MG63 (cell line): ENCODE results near the gene USP17L24. TPM values are rescaled to one million over a fixed set of nuclear protein-coding genes. Genes with fewer than 3 reads are reported as not detected.
"Not testable (repeated sequence)": the region's sequence is repeated elsewhere in the genome, so short reads cannot be mapped to it uniquely, and the experiment has no call there.

Experiments
- DNase-seq: peaks from one replicate; pipeline ENCODE4 v3.0.0-alpha.2; 2020
- H3K27me3 ChIP-seq: fragments of 250-450 bp; sonication (Bioruptor Pico); 2 replicates; pipeline ENCODE4 v1.5.1; 2020; ENCODE audit warnings: mild to moderate bottlenecking, moderate library complexity
- H3K36me3 ChIP-seq: fragments of 250-450 bp; sonication (Bioruptor Pico); 2 replicates; pipeline ENCODE4 v1.5.1; 2020; ENCODE audit warnings: mild to moderate bottlenecking, moderate library complexity
- H3K4me3 ChIP-seq: fragments of 250-450 bp; sonication (Bioruptor Pico); 2 replicates; pipeline ENCODE4 v1.5.1; 2020; ENCODE audit warnings: mild to moderate bottlenecking, moderate library complexity
- H3K9me3 ChIP-seq: fragments of 250-450 bp; sonication (Bioruptor Pico); 2 replicates; pipeline ENCODE4 v1.5.1; 2020; ENCODE audit warnings: mild to moderate bottlenecking, moderate library complexity
- total RNA-seq: library from RNA; depleted of rRNA; stranded (reverse); fragments of >200 nt; shearing (Covaris generic); gene quantifications from 2 replicates; pipeline ENCODE4 v1.2.3, GENCODE V29; 2014; ENCODE audit warnings: low replicate concordance; rRNA removed

The USP17L24 gene, protein sequence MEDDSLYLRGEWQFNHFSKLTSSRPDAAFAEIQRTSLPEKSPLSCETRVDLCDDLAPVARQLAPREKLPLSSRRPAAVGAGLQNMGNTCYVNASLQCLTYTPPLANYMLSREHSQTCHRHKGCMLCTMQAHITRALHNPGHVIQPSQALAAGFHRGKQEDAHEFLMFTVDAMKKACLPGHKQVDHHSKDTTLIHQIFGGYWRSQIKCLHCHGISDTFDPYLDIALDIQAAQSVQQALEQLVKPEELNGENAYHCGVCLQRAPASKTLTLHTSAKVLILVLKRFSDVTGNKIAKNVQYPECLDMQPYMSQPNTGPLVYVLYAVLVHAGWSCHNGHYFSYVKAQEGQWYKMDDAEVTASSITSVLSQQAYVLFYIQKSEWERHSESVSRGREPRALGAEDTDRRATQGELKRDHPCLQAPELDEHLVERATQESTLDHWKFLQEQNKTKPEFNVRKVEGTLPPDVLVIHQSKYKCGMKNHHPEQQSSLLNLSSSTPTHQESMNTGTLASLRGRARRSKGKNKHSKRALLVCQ
- not detected in 2 replicates for total RNA-seq

DNA sequence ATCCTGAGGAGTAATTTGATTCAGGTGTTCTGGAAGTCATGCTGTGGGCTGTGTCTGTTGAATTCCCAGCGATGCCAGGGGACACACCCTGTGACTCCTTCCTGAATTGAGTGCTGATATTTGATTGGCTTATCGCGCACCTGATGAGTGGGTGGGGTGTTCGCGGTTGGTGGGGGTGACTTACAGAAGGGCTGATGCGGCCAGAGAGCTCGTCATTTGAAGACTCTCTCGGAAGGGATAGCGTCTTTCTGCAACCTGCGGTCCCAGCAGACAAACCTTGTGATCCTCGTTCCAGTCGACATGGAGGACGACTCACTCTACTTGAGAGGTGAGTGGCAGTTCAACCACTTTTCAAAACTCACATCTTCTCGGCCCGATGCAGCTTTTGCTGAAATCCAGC lies at the start of gene USP17L24:
Gene USP17L24, plus strand, starts transcription at position 301 of the 400 bp plus-strand sequence. Its CDS starts 0 bp downstream, at position 301.
- not testable (repeated sequence) for H3K4me3 ChIP-seq, DNase-seq, H3K9me3 ChIP-seq, H3K27me3 ChIP-seq, H3K36me3 ChIP-seq

DNA sequence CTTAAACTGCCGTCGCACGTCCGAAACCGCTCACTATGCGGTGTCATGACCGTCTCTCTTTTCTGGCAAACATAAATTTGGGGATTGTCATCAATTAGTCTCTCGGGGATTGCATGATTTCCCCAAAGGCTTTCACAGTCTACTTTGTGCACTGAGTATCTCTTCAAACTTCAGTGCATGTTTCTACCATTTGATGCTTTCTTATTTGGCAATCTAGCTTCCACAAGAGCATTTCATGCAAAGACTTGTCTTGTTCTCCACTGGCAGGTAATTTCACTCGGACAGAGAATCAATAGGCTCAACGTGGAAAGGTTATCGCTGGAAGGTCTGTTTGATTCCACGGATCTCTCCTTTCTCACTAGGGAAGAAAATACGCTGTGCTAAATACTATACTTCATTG lies 774 bp upstream of the USP17L24 start:
- H3K4me3 ChIP-seq, H3K27me3 ChIP-seq, H3K36me3 ChIP-seq, H3K9me3 ChIP-seq, DNase-seq: not testable (repeated sequence)

DNA sequence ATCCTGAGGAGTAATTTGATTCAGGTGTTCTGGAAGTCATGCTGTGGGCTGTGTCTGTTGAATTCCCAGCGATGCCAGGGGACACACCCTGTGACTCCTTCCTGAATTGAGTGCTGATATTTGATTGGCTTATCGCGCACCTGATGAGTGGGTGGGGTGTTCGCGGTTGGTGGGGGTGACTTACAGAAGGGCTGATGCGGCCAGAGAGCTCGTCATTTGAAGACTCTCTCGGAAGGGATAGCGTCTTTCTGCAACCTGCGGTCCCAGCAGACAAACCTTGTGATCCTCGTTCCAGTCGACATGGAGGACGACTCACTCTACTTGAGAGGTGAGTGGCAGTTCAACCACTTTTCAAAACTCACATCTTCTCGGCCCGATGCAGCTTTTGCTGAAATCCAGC lies 4.6 kb downstream of the USP17L24 start, which contains the start of gene USP17L25:
Gene USP17L25, plus strand, starts transcription at position 301 of the 400 bp plus-strand sequence. Its CDS starts 0 bp downstream, at position 301.
- H3K9me3 ChIP-seq, H3K27me3 ChIP-seq, H3K36me3 ChIP-seq, DNase-seq, H3K4me3 ChIP-seq: not testable (repeated sequence)

- H3K4me3 ChIP-seq, H3K27me3 ChIP-seq, H3K36me3 ChIP-seq, H3K9me3 ChIP-seq, DNase-seq: not testable (repeated sequence)
Measured at GRCh38 chr4:9334358-9334757, 9.4 kb downstream of the USP17L24 start, which contains the start of gene USP17L26. TSS of gene USP17L26 (plus strand) at chr4:9334658. CDS start at chr4:9334658, 0 bp downstream.

DNA sequence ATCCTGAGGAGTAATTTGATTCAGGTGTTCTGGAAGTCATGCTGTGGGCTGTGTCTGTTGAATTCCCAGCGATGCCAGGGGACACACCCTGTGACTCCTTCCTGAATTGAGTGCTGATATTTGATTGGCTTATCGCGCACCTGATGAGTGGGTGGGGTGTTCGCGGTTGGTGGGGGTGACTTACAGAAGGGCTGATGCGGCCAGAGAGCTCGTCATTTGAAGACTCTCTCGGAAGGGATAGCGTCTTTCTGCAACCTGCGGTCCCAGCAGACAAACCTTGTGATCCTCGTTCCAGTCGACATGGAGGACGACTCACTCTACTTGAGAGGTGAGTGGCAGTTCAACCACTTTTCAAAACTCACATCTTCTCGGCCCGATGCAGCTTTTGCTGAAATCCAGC lies 14.1 kb downstream of the USP17L24 start, which contains the start of gene USP17L5:
Gene USP17L5, plus strand, starts transcription at position 301 of the 400 bp plus-strand sequence. Its CDS starts 0 bp downstream, at position 301.
- not testable (repeated sequence) for H3K36me3 ChIP-seq, H3K9me3 ChIP-seq, H3K4me3 ChIP-seq, DNase-seq, H3K27me3 ChIP-seq

DNA sequence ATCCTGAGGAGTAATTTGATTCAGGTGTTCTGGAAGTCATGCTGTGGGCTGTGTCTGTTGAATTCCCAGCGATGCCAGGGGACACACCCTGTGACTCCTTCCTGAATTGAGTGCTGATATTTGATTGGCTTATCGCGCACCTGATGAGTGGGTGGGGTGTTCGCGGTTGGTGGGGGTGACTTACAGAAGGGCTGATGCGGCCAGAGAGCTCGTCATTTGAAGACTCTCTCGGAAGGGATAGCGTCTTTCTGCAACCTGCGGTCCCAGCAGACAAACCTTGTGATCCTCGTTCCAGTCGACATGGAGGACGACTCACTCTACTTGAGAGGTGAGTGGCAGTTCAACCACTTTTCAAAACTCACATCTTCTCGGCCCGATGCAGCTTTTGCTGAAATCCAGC lies 18.9 kb downstream of the USP17L24 start, which contains the start of gene USP17L27:
Gene USP17L27, plus strand, starts transcription at position 301 of the 400 bp plus-strand sequence. Its CDS starts 0 bp downstream, at position 301.
- not testable (repeated sequence) for H3K27me3 ChIP-seq, H3K9me3 ChIP-seq, H3K36me3 ChIP-seq, H3K4me3 ChIP-seq, DNase-seq

DNA sequence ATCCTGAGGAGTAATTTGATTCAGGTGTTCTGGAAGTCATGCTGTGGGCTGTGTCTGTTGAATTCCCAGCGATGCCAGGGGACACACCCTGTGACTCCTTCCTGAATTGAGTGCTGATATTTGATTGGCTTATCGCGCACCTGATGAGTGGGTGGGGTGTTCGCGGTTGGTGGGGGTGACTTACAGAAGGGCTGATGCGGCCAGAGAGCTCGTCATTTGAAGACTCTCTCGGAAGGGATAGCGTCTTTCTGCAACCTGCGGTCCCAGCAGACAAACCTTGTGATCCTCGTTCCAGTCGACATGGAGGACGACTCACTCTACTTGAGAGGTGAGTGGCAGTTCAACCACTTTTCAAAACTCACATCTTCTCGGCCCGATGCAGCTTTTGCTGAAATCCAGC lies 23.6 kb downstream of the USP17L24 start, which contains the start of gene USP17L28:
Gene USP17L28, plus strand, starts transcription at position 301 of the 400 bp plus-strand sequence. Its CDS starts 0 bp downstream, at position 301.
- H3K27me3 ChIP-seq, H3K9me3 ChIP-seq, H3K4me3 ChIP-seq, DNase-seq, H3K36me3 ChIP-seq: not testable (repeated sequence)

- not testable (repeated sequence) for DNase-seq, H3K4me3 ChIP-seq, H3K27me3 ChIP-seq, H3K9me3 ChIP-seq, H3K36me3 ChIP-seq
Measured at GRCh38 chr4:9350866-9351265, 25.9 kb downstream of the USP17L24 start.

- not testable (repeated sequence) for DNase-seq, H3K27me3 ChIP-seq
Measured at GRCh38 chr4:9353338-9353737, 28.4 kb downstream of the USP17L24 start, which contains the start of gene USP17L29. TSS of gene USP17L29 (plus strand) at chr4:9353638. CDS start at chr4:9353638, 0 bp downstream.

DNA sequence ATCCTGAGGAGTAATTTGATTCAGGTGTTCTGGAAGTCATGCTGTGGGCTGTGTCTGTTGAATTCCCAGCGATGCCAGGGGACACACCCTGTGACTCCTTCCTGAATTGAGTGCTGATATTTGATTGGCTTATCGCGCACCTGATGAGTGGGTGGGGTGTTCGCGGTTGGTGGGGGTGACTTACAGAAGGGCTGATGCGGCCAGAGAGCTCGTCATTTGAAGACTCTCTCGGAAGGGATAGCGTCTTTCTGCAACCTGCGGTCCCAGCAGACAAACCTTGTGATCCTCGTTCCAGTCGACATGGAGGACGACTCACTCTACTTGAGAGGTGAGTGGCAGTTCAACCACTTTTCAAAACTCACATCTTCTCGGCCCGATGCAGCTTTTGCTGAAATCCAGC lies 37.9 kb downstream of the USP17L24 start, which contains the start of gene USP17L30:
Gene USP17L30, plus strand, starts transcription at position 301 of the 400 bp plus-strand sequence. Its CDS starts 0 bp downstream, at position 301.
- H3K36me3 ChIP-seq, H3K9me3 ChIP-seq: not testable (repeated sequence)

More at GRCh38 chr4:9353338-9353737, 28.4 kb downstream of the USP17L24 start, which contains the start of gene USP17L29:
- not testable (repeated sequence) for H3K4me3 ChIP-seq, H3K9me3 ChIP-seq, H3K36me3 ChIP-seq

More for the DNA sequence above, 37.9 kb downstream of the USP17L24 start, which contains the start of gene USP17L30:
- DNase-seq, H3K27me3 ChIP-seq, H3K4me3 ChIP-seq: not testable (repeated sequence)

Other genes with a start within 250 kb of the USP17L24 start
- not detected in 2 replicates for gene FAM90A26, start 154.8 kb upstream of the USP17L24 start, total RNA-seq
- not detected in 2 replicates for gene USP17L10, start 114.5 kb upstream of the USP17L24 start, total RNA-seq
- not detected in 2 replicates for gene USP17L11, start 109.8 kb upstream of the USP17L24 start, total RNA-seq
- not detected in 2 replicates for gene USP17L12, start 105.0 kb upstream of the USP17L24 start, total RNA-seq
- gene USP17L13, start 100.3 kb upstream of the USP17L24 start, total RNA-seq = not detected in 2 replicates
- not detected in 2 replicates for gene USP17L15, start 90.8 kb upstream of the USP17L24 start, total RNA-seq
- gene USP17L17, start 81.3 kb upstream of the USP17L24 start, total RNA-seq = not detected in 2 replicates
- gene USP17L18, start 76.5 kb upstream of the USP17L24 start, total RNA-seq = not detected in 2 replicates
- not detected in 2 replicates for gene USP17L19, start 71.8 kb upstream of the USP17L24 start, total RNA-seq
- gene USP17L20, start 67.0 kb upstream of the USP17L24 start, total RNA-seq = not detected in 2 replicates
- not detected in 2 replicates for gene USP17L21, start 62.3 kb upstream of the USP17L24 start, total RNA-seq
- gene USP17L22, start 57.5 kb upstream of the USP17L24 start, total RNA-seq = not detected in 2 replicates
- not detected in 2 replicates for gene USP17L25, start 4.7 kb downstream of the USP17L24 start, total RNA-seq
- gene USP17L26, start 9.5 kb downstream of the USP17L24 start, total RNA-seq = not detected in 2 replicates
- gene USP17L5, start 14.2 kb downstream of the USP17L24 start, total RNA-seq = not detected in 2 replicates
- not detected in 2 replicates for gene USP17L27, start 19.0 kb downstream of the USP17L24 start, total RNA-seq
- gene USP17L28, start 23.7 kb downstream of the USP17L24 start, total RNA-seq = not detected in 2 replicates
- not detected in 2 replicates for gene USP17L29, start 28.5 kb downstream of the USP17L24 start, total RNA-seq
- not detected in 2 replicates for gene USP17L30, start 38.0 kb downstream of the USP17L24 start, total RNA-seq
- not detected in 2 replicates for gene DEFB131A, start 119.2 kb downstream of the USP17L24 start, total RNA-seq